Measurements from ENCODE around the gene SIRT7. TPM values are rescaled to one million over a fixed set of nuclear protein-coding genes. Genes with fewer than 3 reads are reported as not detected.
A peak's percentile ranks its signal among the peaks of the same experiment; 100 is the strongest.
"Not testable (repeated sequence)": the region's sequence is repeated elsewhere in the genome, so short reads cannot be mapped to it uniquely, and the experiment has no call there.

SIRT7 gene
- polyA plus RNA-seq, 1 donor from 2014 or later = 44.5 TPM

DNA sequence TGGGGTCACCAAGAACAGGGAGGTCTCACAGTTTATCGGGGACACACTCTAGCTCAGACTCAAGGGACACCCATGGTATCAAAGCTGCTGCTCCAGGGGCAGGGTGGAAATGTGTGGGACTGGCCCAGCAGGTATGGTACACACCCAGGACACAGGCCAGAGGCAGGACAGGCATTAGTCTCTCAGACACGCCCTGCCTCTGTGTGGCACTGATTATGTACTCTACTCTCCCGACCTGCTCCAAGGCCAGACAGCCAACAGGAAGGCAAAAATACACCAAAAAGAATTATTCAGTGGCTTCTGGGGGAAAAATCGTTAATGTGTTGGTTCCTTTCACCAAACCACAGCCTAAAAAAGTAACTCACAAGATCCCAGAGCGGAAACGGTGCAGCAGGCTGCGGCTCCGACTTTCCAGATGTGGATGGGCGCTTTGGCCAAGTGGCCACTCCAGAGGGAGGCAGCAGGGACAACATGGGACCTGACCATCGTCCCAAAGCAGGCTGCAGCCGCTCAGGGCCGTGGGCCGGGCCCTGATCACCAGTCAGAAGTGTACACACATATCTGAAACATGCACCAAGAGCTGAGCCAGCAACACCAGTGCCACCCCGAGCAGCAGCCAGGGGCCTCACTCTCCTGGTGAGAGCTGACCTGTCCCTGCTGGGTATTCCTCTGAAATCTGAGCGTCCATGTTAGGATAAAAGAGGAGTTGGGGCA is 1.0 kb upstream of the SIRT7 start:
- H3K9ac ChIP-seq (ENCODE audit: low read length) = no peak overlapping the region
- no peak overlapping the region for H3K27ac ChIP-seq (ENCODE audit: low read length)
- no peak overlapping the region for H3K4me3 ChIP-seq (ENCODE audit: low read length)
- peaks cover 13% of the 10 kb centered on the region for H3K79me2 ChIP-seq (replicated peaks; ENCODE audit: insufficient read depth, low read length)
- no peaks in the 10 kb centered on the region for H4K20me1 ChIP-seq (ENCODE audit: insufficient read depth)
- TF ChIP-seq, protein P1, sequence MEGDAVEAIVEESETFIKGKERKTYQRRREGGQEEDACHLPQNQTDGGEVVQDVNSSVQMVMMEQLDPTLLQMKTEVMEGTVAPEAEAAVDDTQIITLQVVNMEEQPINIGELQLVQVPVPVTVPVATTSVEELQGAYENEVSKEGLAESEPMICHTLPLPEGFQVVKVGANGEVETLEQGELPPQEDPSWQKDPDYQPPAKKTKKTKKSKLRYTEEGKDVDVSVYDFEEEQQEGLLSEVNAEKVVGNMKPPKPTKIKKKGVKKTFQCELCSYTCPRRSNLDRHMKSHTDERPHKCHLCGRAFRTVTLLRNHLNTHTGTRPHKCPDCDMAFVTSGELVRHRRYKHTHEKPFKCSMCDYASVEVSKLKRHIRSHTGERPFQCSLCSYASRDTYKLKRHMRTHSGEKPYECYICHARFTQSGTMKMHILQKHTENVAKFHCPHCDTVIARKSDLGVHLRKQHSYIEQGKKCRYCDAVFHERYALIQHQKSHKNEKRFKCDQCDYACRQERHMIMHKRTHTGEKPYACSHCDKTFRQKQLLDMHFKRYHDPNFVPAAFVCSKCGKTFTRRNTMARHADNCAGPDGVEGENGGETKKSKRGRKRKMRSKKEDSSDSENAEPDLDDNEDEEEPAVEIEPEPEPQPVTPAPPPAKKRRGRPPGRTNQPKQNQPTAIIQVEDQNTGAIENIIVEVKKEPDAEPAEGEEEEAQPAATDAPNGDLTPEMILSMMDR (IDR thresholded peaks at IDR 0.05; ENCODE audit: poor library complexity, severe bottlenecking) = no peak
- no peak for TF ChIP-seq SMC3 (conservative IDR thresholded peaks at IDR 0.05; ENCODE audit: poor library complexity)
- no peak for TF ChIP-seq TAF1 (IDR thresholded peaks at IDR 0.05; ENCODE audit: low read depth)
- no peak overlapping the region for H2AFZ ChIP-seq (ENCODE audit: low read depth, low read length)
- H3K4me2 ChIP-seq (ENCODE audit: low read length) = no peak overlapping the region
- H3K36me3 ChIP-seq (ENCODE audit: insufficient read depth, low read length) = no peaks in the 10 kb centered on the region
- H3K9me3 ChIP-seq (ENCODE audit: low read length) = no peaks in the 10 kb centered on the region
- H3K9me2 ChIP-seq (ENCODE audit: insufficient read depth, low read length) = no peaks in the 10 kb centered on the region
- H3F3A ChIP-seq (ENCODE audit: insufficient read depth, low read length, poor library complexity, severe bottlenecking) = no peaks in the 10 kb centered on the region
- no peaks in the 10 kb centered on the region for H3K27me3 ChIP-seq (ENCODE audit: insufficient read depth, low read depth, low read length)

DNA sequence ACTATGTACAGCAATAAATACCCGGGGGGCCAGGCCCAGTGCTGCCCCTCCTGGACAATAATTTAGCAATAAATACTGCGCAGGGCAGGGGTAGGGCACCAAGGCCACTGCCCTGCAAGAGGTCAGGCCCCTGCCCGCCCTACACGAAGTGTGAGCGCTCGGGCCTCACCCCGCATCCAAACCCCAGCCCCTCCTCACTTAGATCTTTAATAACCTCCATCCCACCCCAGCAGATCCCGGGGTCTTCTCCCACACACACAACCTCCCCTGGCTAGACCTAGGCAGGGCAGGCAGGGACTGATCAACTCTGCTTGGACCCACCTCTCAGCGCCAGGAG is 325 bp upstream of the SIRT7 start:
- Histone ChIP-seq H3K9ac (ENCODE audit: low read length) (peak overlapping the region; percentile 68), H3K4me3 (ENCODE audit: low read length) (peak overlapping the region; percentile 79), H3K79me2 (replicated peaks; ENCODE audit: insufficient read depth, low read length) (peaks cover 13% of the 10 kb centered on the region), H2AFZ (ENCODE audit: low read depth, low read length) (peak overlapping the region; percentile 14), H3K27ac (ENCODE audit: low read length) (peak overlapping the region; percentile 58)
- H3K9me3 ChIP-seq (ENCODE audit: low read length); H3F3A ChIP-seq (ENCODE audit: insufficient read depth, low read length, poor library complexity, severe bottlenecking); H3K4me2 ChIP-seq (ENCODE audit: low read length); H4K20me1 ChIP-seq (ENCODE audit: insufficient read depth); H3K9me2 ChIP-seq (ENCODE audit: insufficient read depth, low read length); H3K36me3 ChIP-seq (ENCODE audit: insufficient read depth, low read length); H3K27me3 ChIP-seq (ENCODE audit: insufficient read depth, low read depth, low read length): not testable (repeated sequence)

DNA sequence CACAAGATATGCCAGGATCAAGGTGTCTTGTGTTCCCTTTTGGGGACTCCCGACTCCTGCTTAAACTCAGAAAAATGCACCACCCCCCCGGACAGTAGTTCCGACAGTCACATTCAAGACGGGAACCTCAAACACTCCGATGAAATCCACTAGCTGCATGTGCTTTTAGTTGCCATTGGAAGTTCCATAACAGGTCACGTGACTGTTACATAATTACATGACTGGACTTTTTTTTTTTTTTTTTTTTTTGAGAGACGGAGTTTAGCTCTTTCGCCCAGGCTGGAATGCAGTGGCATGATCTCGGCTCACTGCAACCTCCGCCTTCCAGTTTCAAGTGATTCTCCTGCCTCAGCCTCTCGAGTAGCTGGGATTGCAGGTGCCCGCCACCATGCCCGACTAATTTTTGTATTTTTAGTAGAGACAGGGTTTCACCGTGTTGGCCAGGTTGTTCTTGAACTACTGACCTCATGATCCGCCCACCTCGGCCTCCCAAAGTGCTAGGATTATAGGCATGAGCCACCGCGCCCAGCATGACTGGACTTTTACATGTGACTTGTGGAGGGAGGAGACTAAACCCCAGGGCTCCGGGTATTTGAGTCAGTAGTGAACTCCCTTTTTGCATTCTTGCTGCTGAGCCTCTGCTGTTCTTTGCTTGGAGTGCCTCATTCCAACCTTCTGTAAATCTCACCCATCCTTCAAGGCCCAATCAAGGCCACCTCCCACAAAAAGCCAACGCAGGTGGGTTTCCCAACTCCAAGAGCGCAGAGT is 1.6 kb downstream of the SIRT7 start:
- H3K9ac ChIP-seq (ENCODE audit: low read length) = no peak overlapping the region
- peaks cover 13% of the 10 kb centered on the region for H3K79me2 ChIP-seq (replicated peaks; ENCODE audit: insufficient read depth, low read length)
- no peaks in the 10 kb centered on the region for H3K9me2 ChIP-seq (ENCODE audit: insufficient read depth, low read length)
- H3K36me3 ChIP-seq (ENCODE audit: insufficient read depth, low read length) = no peaks in the 10 kb centered on the region
- H3K4me3 ChIP-seq (ENCODE audit: low read length) = peak overlapping the region; percentile 79
- no peaks in the 10 kb centered on the region for H3K27me3 ChIP-seq (ENCODE audit: insufficient read depth, low read depth, low read length)
- H4K20me1 ChIP-seq (ENCODE audit: insufficient read depth) = no peaks in the 10 kb centered on the region
- no peak overlapping the region for H2AFZ ChIP-seq (ENCODE audit: low read depth, low read length)
- H3K27ac ChIP-seq (ENCODE audit: low read length) = no peak overlapping the region
- no peak for TF ChIP-seq EP300 (conservative IDR thresholded peaks at IDR 0.05; ENCODE audit: poor library complexity, severe bottlenecking)
- no peak for TF ChIP-seq MXI1 (conservative IDR thresholded peaks at IDR 0.05; ENCODE audit: poor library complexity, severe bottlenecking)
- no peak for TF ChIP-seq EZH2 (IDR thresholded peaks at IDR 0.05; ENCODE audit: borderline replicate concordance, insufficient read depth, low read length, poor library complexity, severe bottlenecking)
- TF ChIP-seq TAF1 (IDR thresholded peaks at IDR 0.05; ENCODE audit: low read depth) = no peak
- no peak for TF ChIP-seq POLR2AphosphoS5 (IDR thresholded peaks at IDR 0.05)
- no peak overlapping the region for H3K4me2 ChIP-seq (ENCODE audit: low read length)
- no peaks in the 10 kb centered on the region for H3F3A ChIP-seq (ENCODE audit: insufficient read depth, low read length, poor library complexity, severe bottlenecking)
- no peaks in the 10 kb centered on the region for H3K9me3 ChIP-seq (ENCODE audit: low read length)
